Transverse colon (tissue), 4 donors: ENCODE data around the gene SHISA5. TPM values are rescaled to one million over a fixed set of nuclear protein-coding genes. Genes with fewer than 3 reads are reported as not detected.

ENCODE experiments used
- DNase-seq: peaks from one replicate; pipeline ENCODE4 v3.0.0-alpha.2; 2019
- H3K27ac ChIP-seq, 4 donors: fragments of 200-600 bp; sonication (generic); 2 replicates each; pipeline ENCODE4 v1.5.1; 2016 to 2018; ENCODE audit warnings: inconsistent platforms in 4 of 4
- H3K27me3 ChIP-seq: fragments of 200-600 bp; sonication (generic); 2 replicates; pipeline ENCODE4 v1.5.1; 2017; ENCODE audit warnings: inconsistent platforms
- H3K36me3 ChIP-seq, 4 donors: fragments of 200-600 bp; sonication (generic); 2 replicates each; pipeline ENCODE4 v1.5.1; 2017 to 2019; ENCODE audit warnings: inconsistent platforms in 4 of 4
- H3K4me1 ChIP-seq, 4 donors: fragments of 200-600 bp; sonication (generic); 2 replicates each; pipeline ENCODE4 v1.5.1; 2017 to 2020; ENCODE audit warnings: inconsistent platforms in 4 of 4
- H3K4me3 ChIP-seq, 4 donors: fragments of 200-600 bp; sonication (generic); 1 replicate in 1 of 4; 2 replicates in 3 of 4; pipeline versions ENCODE4 v1.5.1 to v1.6.1; 2017 to 2019; ENCODE audit warnings: inconsistent platforms in 4 of 4
- H3K9me3 ChIP-seq, 2 donors: fragments of 200-600 bp; sonication (generic); 2 replicates each; pipeline ENCODE4 v1.5.1; 2017 to 2019; ENCODE audit warnings: inconsistent platforms in 2 of 2
- EP300 ChIP-seq: sonication (generic); formaldehyde crosslinking; IDR thresholded peaks from one replicate; pipeline ENCODE4 v1.6.1; 2017; ENCODE audit warnings: antibody characterized with exemption, low read depth
- POLR2A ChIP-seq: fragments of 450-650 bp; IDR thresholded peaks from one replicate; pipeline ENCODE4 v1.6.1; 2016; ENCODE audit warnings: antibody characterized with exemption, mild to moderate bottlenecking, moderate library complexity
- POLR2AphosphoS5 ChIP-seq, 3 donors: sonication (generic); formaldehyde crosslinking; IDR thresholded peaks; one replicate each; pipeline ENCODE4 v1.6.1; 2016; ENCODE audit warnings: antibody characterized with exemption in 3 of 3
- WGBS, 2 donors: methylation state at CpG; one replicate each; pipeline ENCODE4 v1.1.5; 2018; ENCODE audit warnings: low coverage in 1 of 2; 5-methylcytosine and 5-hydroxymethylcytosine counted together
- in situ Hi-C, 4 donors: fragments of 200-750 bp; cut with MboI; loops; one replicate each; pipeline versions ENCODE4 v1.15.0 to v1.15.1; 2017; ENCODE audit warnings: low sequenced_read_pairs in 3 of 4, low pct_ligation_motif_present in 1 of 4, low pct_unique_long_range_greater_than_20kb in 1 of 4
- intact Hi-C: fragments of 100-400 bp; cut with DNase I; formaldehyde crosslinking; loops from one replicate; pipeline ENCODE4 v1.15.1; 2023; ENCODE audit warnings: low total_unique reads
- total RNA-seq, 4 donors: library from RNA; depleted of rRNA; stranded (reverse); fragments of >200 nt; gene quantifications; one replicate each; pipeline ENCODE4 v1.1.0, GENCODE V29; 2016
- TF ChIP-seq, protein P1 (sequence below), 5 experiments: fragments of 200-600 bp in 3 of 5; fragments of 450-650 bp in 2 of 5; sonication (generic) in 3 of 5; IDR thresholded peaks; 1 replicate in 2 of 5; 2 replicates in 3 of 5; pipeline ENCODE4 v1.5.1; 2016 to 2017; ENCODE audit warnings: antibody characterized with exemption in 5 of 5, inconsistent platforms in 3 of 5, mild to moderate bottlenecking in 2 of 5, moderate library complexity in 1 of 5

The SHISA5 gene
- total RNA-seq, 4 donors from 2014 or later, result 72.9 to 89.4 (median 80.8) TPM

DNA sequence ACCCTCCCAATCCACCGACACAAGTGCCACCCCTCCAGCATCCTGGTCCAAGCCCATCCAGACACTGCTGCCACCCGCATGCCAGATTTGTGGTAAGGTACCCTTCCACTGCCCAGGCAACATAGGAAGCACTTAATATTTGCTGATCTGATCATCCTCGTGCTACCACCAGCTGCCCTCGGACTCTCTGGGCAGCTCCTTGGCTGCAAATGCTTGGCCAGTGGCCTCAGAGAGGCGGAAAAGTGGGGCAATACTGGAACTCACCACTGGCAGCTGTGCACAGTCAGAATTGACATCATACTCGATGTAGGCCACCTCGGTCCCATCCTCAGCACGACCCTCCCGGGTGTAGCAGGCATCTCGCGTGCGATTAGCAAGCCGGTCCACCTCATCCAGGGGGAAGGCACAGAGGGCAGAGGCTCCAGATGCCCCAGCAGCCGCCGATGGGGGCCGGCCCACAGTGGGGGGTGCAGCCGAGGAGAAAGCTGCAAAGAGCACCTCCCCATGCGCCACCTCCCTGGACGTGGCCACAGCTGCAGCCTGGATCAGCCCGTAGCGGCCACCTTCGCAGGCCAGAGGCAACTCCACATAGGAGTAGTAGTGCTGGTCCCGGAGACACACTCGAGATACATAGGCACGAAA is 80.6 kb downstream of the SHISA5 start:
- Histone ChIP-seq H3K4me3 (no peak overlapping the region), H3K27ac (no peak overlapping the region), H3K27me3 (no peaks in the 10 kb centered on the region), H3K36me3 (no peaks in the 10 kb centered on the region), H3K4me1 (peaks cover 31 to 37% (median 33%) of the 10 kb centered on the region in 4 donors), H3K9me3 (no peaks in the 10 kb centered on the region)
- DNase-seq, result no peak
- intact Hi-C loops (no loop called here), in situ Hi-C loops (no loop called here)
- TF ChIP-seq, protein P1, sequence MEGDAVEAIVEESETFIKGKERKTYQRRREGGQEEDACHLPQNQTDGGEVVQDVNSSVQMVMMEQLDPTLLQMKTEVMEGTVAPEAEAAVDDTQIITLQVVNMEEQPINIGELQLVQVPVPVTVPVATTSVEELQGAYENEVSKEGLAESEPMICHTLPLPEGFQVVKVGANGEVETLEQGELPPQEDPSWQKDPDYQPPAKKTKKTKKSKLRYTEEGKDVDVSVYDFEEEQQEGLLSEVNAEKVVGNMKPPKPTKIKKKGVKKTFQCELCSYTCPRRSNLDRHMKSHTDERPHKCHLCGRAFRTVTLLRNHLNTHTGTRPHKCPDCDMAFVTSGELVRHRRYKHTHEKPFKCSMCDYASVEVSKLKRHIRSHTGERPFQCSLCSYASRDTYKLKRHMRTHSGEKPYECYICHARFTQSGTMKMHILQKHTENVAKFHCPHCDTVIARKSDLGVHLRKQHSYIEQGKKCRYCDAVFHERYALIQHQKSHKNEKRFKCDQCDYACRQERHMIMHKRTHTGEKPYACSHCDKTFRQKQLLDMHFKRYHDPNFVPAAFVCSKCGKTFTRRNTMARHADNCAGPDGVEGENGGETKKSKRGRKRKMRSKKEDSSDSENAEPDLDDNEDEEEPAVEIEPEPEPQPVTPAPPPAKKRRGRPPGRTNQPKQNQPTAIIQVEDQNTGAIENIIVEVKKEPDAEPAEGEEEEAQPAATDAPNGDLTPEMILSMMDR (IDR thresholded peaks at IDR 0.05), result no peak
- TF ChIP-seq EP300 (no peak), POLR2A (no peak), POLR2AphosphoS5 (IDR thresholded peaks at IDR 0.05) (no peak)
- 88% methylated on average over 25 of the region's 25 CpGs; no CpG with 5 or more reads in 1 of the 2 donors for WGBS, 2 donors

DNA sequence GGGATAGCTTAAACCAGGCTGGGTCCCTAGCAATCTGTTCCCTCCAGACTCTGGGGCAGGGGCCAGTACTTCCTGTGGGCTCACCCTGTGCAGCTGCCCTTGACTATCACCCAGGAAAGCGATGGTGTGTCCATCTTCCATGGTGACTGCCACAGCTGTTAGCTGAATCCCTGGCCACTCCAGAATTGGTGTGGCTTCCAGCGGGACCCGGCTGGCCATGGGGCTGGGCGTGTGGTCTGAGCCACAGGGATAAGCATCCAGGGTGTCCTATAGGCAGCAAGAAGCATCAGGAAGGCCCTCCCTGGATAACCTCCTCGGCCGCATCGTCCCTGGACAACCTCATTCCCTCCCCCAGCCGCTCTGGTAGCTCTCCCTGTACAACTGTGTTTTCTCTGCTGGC is 81.3 kb downstream of the SHISA5 start:
- DNase-seq, result no peak
- TF ChIP-seq EP300 (no peak), POLR2A (no peak), POLR2AphosphoS5 (IDR thresholded peaks at IDR 0.05) (no peak)
- TF ChIP-seq, protein P1 (IDR thresholded peaks at IDR 0.05), result no peak
- Histone ChIP-seq H3K4me1 (peaks cover 26 to 30% (median 26%) of the 10 kb centered on the region in 4 donors), H3K27ac (no peak overlapping the region), H3K36me3 (no peaks in the 10 kb centered on the region), H3K9me3 (no peaks in the 10 kb centered on the region), H3K27me3 (no peaks in the 10 kb centered on the region), H3K4me3 (no peak overlapping the region)
- intact Hi-C loops (no loop called here), in situ Hi-C loops (no loop called here)
- 86% methylated on average over 7 of the region's 8 CpGs; no CpG with 5 or more reads in 1 of the 2 donors for WGBS, 2 donors

DNA sequence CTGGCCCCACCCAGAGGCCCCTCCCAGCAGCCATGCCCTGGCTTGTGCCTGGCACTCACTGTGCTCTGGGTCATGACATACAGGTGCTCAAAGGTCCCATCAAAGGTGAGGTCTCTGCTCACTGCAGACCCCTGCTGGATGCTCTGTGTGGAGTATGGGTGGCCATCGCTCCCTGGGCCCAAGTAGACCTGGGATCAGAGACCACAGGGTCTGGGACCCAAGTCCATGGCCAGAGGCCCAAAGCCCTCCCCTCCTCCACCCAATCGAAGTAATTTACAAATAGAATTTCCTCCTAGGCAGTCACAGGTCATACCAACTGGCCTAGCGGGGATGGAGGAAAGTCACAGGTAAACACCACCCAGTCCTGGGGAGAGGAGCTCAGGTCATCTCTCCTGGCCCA is 81.7 kb downstream of the SHISA5 start:
- Histone ChIP-seq H3K4me1 (peaks cover 22 to 26% (median 23%) of the 10 kb centered on the region in 4 donors), H3K27ac (no peak overlapping the region), H3K27me3 (no peaks in the 10 kb centered on the region), H3K36me3 (no peaks in the 10 kb centered on the region), H3K4me3 (no peak overlapping the region), H3K9me3 (no peaks in the 10 kb centered on the region)
- TF ChIP-seq EP300 (no peak), POLR2A (no peak), POLR2AphosphoS5 (IDR thresholded peaks at IDR 0.05) (no peak)
- TF ChIP-seq, protein P1 (IDR thresholded peaks at IDR 0.05), result no peak
- WGBS, 2 donors, result 87% methylated on average over 2 of the region's 3 CpGs; no CpG with 5 or more reads in 1 of the 2 donors
- intact Hi-C loops, result no loop called here
- no peak for DNase-seq
- in situ Hi-C loops, result no loop called here

DNA sequence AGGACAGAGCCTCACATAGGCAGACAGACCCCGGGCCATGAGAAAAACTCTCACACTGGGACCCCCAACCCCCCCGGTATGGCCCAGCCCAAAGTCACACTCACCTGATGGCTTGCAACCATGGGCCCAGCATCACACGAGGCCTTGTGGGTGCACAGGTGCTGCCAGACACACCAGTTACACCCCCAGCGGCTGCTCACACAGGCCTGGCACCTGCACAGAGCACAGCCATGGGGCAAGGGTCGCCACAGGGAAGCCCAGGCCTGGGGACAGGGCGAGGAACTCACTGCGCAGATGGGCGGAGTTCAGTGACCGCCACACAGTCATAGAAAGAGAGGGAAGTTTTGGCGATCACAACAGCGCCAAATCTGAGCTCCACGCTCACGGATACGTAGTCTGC is 83.4 kb downstream of the SHISA5 start:
- intact Hi-C loops, result no loop called here
- H3K27ac ChIP-seq, result no peak overlapping the region
- H3K36me3 ChIP-seq, result no peaks in the 10 kb centered on the region
- H3K9me3 ChIP-seq, result no peaks in the 10 kb centered on the region
- TF ChIP-seq EP300 (no peak), POLR2AphosphoS5 (IDR thresholded peaks at IDR 0.05) (no peak)
- TF ChIP-seq, protein P1 (IDR thresholded peaks at IDR 0.05), result no peak
- in situ Hi-C loops, result no loop called here
- H3K4me3 ChIP-seq, result no peak overlapping the region
- no peaks in the 10 kb centered on the region for H3K27me3 ChIP-seq
- WGBS, 2 donors, result 87 to 90% methylated on average over 2 to 14 of the region's 14 CpGs
- DNase-seq, result no peak
- H3K4me1 ChIP-seq, result peaks cover 6 to 9% (median 8%) of the 10 kb centered on the region in 4 donors
